Smooth muscle cell of the umbilical artery (primary cell): ENCODE measurements around the gene IL3. TPM values are rescaled to one million over a fixed set of nuclear protein-coding genes. Genes with fewer than 3 reads are reported as not detected.

Experiments
- total RNA-seq: library from RNA; depleted of rRNA; stranded (reverse); fragments of >200 nt; gene quantifications from 2 replicates; pipeline ENCODE4 v1.2.3, GENCODE V29; 2014

IL3 gene
- not detected in 2 replicates for total RNA-seq

GRCh38 chr5:132060501-132061161, at the start of gene IL3:
IL3 (plus strand) TSS chr5:132060655; CDS start chr5:132060707, 52 bp downstream.

GRCh38 chr5:132011622-132012343, 48.7 kb upstream of the IL3 start, which contains the start of gene ACSL6:
ACSL6 (minus strand) TSS chr5:132011658; CDS start chr5:132011553, 105 bp downstream.

GRCh38 chr5:132073231-132074013, 13.0 kb downstream of the IL3 start, which contains the start of gene CSF2:
CSF2 (plus strand) TSS chr5:132073789; CDS start chr5:132073824, 35 bp downstream.

Other genes starting within 250 kb of the IL3 start
- not detected in 2 replicates for gene MEIKIN, start 115.0 kb upstream of the IL3 start, total RNA-seq
- gene ACSL6, start 49.0 kb upstream of the IL3 start, total RNA-seq = under 0.01 TPM in 1 of 2 replicates, not detected in the other
- 1.2 TPM in 1 of 2 replicates, not detected in the other for gene CSF2, start 13.1 kb downstream of the IL3 start, total RNA-seq
- 756 and 933 TPM in 2 replicates for gene P4HA2, start 167.2 kb downstream of the IL3 start, total RNA-seq
- gene PDLIM4, start 197.0 kb downstream of the IL3 start, total RNA-seq = 95.6 and 133 TPM in 2 replicates
- gene SLC22A4, start 233.7 kb downstream of the IL3 start, total RNA-seq = 3.8 and 4.8 TPM in 2 replicates